Stimulated activated CD4-positive, alpha-beta T cell treated with anti-CD3 and anti-CD28 coated beads, Interleukin-4, amount 100 ng/mL, for 48 hours (primary cell): ENCODE results near the gene IL12RB1.
A peak's percentile ranks its signal among the peaks of the same experiment; 100 is the strongest.
"Not testable (repeated sequence)": the region's sequence is repeated elsewhere in the genome, so short reads cannot be mapped to it uniquely, and the experiment has no call there.

ENCODE experiments used
- DNase-seq, 2 donors: peaks; one replicate each; pipeline ENCODE4 v3.0.0-alpha.2; 2020; ENCODE audit warnings: low read depth in 2 of 2

IL12RB1 gene

GRCh38 chr19:18112989-18113478, 26.3 kb upstream of the IL12RB1 start:
- peak; percentile 72 to 78 for DNase-seq

DNA sequence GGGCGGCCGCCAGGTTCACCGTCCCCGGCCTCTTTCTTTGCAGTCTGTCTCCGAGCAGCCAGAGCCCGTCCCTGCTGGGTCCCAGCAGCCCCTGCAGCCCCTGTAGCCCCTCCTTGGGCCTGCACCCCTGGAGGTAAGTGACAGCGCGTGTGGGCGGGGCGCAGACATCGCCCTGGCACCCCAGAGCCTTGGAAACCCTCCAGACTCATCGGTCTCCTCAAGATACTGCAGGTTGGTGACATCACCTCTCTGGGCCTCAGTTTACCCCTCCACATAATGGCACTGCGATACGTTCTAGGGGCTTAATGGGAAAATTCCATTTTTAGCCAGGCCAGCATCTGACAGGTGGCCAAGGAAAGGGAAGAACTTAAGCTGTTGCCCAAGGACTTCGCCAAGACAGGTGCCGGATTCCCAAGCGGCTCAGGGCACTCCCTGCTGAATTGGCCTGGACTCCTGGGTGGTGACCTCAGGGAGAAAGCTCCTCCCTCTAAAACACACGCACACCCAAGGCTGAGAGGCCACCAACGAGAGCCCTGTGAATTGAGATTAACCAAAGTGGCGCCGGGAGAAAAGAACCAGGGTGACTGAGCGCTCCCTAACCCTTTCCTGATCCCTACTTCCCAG, 24.0 kb upstream of the IL12RB1 start:
- no peak for DNase-seq

DNA sequence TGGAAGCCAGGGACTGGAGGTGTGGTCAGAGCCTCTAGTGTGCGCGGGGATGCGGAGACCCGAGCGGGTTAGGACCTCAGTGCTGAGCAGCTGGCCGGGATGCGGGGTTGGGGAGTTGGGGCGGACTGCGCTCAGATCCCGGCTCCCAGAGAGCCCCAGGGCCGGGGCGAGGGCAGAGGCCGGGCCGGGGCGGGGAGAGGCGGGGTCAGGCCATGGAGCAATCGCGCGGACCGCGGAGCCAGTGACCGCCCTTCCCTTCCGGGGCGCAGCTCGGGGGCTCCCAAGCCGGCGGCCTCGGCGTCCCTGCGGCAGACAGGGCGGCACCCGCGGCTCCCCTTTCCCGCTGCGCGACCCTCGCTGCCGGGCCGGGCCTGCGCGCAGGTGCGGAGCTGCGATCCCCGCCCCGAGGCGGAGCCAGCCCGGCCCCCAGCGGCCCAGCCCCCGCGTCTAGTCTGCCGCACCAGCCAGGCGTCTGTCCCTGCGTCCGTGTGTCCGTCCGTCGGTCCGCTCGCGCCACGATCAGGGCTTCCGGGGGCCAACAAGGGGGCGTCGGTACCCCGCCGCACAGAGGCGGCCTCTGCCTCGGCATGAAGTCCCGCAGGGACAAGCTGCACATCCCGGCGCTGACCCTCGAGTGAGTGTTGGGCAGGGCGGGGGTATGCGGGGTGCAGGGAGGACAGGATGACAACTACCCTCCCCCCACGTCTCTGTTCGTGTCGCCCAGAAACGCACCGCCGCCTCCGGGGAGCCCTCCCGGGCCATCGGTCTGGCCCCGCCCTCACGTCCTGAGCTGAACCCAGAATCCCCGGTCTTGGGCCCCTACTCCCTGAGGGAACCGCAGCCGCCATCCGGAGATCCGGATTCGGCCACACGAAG, 23.2 kb upstream of the IL12RB1 start:
- peak in 1 of 2 donors; percentile 56 for DNase-seq

- no peak for DNase-seq
These were observed 22.6 kb upstream of the IL12RB1 start for GRCh38 chr19:18109341-18109732.

GRCh38 chr19:18108897-18109296, 22.2 kb upstream of the IL12RB1 start:
- DNase-seq = no peak

- DNase-seq = no peak
These were observed 20.5 kb upstream of the IL12RB1 start for GRCh38 chr19:18107235-18107634.

DNA sequence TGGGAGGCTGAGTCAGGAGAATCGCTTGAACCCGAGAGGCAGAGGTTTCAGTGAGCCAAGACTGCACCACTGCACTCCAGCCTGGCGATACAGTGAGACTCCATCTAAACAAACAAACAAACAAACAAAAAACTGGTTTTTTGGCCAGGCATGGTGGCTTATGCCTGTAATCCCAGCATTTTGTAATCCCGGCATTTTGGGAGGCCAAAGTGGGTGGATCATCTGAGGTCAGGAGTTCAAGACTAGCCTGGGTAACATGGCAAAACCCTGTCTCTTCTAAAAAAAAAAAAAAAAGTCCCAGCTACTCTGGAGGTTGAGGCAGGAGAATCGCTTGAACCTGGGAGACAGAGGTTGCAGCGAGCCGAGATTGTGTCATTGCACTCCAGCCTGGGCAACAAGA, 18.5 kb upstream of the IL12RB1 start:
- not testable (repeated sequence) for DNase-seq

DNA sequence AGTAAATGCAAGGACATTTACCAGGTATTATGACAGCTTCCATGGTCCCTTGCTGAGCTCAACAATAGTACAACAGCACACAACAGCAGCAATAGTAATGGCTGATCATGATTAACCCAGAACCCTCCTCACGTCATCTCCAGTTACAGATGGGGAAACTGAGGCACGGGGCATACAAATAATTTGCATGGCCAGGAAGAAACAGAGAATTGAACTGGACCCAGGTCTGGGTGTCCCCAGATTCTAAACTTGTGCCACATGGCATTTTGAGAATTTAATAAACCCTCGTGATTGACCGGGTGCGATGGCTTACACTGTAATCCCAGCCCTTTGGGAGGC, 18.0 kb upstream of the IL12RB1 start:
- DNase-seq = no peak

- no peak for DNase-seq
These were observed 16.3 kb upstream of the IL12RB1 start for GRCh38 chr19:18102916-18103542.

DNA sequence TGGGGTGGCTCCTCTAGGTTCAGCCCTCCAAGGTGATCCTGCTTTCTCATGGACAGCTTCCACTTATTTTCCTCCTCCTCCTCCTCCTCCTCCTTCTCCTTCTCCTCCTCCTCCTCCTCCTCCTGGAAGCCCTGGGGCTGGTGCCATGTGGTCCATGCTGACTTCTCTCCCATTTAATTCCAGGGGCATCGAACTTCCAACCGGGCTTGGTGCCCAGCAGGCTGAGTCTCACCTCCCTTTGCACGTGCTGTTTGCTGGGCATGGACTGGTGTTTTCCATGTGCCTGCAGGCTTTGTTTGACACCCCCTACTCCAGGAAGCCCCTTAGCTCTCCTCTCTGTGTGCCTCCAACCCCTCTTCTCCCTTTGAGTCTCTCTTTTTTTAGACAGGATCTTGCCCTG, 14.5 kb upstream of the IL12RB1 start:
- no peak for DNase-seq

DNA sequence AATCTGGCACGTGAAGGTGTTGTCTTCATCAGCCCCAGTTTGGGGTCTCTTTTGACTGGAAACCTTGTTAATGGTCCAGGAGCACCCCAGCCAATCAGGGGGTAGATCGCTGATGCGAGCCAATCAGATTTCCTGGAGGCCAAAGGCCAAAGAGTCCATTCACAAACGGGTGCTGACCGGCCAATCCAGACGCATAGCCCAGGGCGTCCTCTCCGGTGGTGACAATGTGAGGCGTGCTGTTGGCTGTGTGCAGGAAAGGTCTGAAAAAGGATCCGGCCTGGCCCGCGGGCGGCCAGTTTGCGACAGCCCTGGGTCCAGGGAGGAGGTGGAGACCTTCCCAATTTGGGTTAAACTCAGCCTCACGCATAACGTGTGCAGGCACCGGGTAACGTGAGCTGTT, 14.0 kb upstream of the IL12RB1 start:
- DNase-seq = no peak

DNA sequence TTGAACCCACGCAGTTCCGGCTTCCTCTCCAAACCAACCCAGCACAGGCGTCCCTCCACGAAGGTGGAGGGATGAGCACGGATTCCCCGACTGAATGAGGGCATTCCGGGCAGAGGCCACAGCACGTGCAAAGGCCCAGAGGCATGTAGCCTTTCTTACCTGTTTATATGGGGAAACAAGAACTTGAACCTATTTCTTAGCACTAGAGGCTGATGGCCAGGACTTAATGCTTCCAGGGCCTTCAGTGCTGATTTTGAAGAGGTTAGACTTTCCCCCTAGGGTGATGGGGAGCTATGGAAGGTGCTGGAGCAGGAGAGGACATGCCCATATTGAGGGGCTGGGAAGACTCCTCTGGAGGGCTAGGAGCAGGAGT, 12.9 kb upstream of the IL12RB1 start:
- no peak for DNase-seq

GRCh38 chr19:18098891-18099622, 12.3 kb upstream of the IL12RB1 start:
- DNase-seq = no peak

GRCh38 chr19:18097993-18098890, 11.5 kb upstream of the IL12RB1 start:
- no peak for DNase-seq

DNA sequence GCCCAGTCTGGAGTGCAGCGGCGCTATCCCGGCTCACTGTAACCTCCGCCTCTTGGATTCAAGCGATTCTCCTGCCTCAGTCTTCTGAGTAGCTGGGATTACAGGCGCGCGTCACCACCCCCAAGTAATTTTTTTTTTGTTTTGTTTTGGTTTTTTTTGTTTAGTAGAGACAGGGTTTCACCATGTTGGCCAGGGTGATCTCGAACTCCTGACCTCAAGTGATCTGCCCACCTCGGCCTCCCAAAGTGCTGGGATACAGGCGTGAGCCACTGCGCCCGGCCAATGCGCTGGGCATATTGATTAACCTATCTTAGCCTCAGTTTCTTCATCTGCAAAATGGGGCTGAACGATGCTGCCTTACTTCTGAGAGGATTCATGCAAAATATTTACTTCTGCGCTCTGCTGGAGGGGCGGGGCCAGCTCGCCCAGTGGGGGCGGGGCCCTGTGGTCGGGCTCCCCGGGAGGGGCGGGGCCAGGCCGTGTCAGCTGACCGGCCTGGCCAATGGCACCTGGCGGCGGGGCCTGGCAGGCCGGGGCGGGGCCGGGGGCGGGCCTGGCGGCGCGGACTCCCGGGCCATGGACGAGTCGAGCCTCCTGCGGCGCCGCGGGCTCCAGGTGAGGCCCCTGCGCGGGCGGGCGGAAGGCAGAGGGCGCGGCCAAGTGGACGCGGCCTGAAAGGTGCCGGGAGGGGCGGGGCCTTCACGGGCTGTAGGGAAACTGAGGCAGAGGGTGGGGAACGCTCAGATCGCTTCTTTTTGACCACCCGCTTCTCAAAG, 10.7 kb upstream of the IL12RB1 start, which contains the start of gene MAST3:
TSS of gene MAST3 (plus strand) at position 562 of the 776 bp plus-strand sequence. CDS start at position 577, 15 bp downstream.
- peak; percentile 89 to 93 for DNase-seq

DNA sequence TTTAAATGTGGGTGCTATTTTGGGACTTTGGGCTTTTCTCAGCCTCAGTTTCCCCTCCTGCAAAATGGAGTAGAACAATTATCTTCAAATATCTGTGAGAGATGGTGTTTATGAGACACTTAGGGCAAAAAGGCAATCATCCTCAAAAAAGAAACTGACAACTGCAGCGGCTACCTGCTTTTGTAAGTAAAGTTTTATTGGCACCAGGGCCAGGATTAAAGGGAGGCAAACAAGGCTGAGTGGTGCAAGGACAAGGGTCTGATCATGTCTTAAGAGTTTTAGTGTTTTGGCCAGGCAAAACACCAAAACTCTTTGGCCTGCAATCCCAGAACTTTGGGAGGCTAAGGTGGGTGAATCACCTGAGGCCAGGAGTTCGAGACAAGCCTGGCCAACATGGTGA, 9.5 kb upstream of the IL12RB1 start:
- no peak for DNase-seq

- no peak for DNase-seq
These were observed 6.9 kb upstream of the IL12RB1 start for GRCh38 chr19:18093439-18094161.

DNA sequence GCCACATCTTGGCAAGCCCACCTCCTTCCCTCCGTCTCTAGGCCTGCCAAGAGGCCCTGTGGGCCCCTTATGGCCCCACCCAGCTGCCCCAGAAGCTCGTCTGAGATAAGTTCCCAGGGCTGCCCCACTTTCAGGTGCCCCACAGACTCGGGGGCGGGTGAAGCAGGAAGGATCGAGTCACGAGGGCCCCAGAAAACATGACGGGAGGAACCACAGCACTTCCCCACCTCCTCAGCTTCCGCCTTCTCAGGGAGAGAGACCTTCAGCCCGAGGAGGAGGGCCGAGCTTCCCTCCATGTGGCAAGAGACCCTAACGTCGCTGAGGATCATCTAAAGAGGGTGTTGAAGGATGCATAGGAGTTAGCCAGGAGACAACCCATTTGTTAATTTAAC, 4.5 kb upstream of the IL12RB1 start:
- DNase-seq = peak; percentile 73 to 80

DNA sequence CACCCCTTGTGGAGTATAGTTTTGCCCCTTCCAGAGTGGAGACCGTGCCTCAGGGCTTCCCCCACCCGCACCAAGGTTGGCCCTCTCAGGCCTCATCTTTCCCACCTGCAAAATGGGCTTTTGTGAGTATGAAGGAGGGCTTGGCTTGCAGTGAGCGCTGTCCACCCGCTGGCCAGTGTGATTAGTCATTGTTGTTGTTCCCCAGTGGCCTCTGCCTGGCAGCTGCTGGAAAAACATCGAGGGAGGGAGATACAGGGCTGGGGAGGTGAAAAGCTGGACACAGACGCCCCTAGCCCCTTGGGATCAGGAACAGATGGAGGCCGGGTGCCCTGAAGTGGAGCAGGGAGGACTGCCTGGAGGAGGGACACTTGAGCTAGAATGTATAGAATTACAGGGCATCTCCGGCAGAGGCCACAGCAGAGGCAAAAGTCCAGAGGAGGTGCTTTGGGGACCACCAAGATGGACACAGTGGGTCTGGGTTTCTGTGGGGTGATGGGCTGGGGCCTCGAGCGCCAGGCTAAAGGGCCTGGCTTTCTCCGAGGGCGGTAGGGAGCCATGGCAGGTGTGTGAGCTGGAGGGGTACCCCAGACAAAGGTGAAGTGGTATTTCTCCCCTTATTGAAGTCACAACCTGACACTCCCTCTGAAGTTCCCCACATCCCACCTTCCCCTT, 3.9 kb upstream of the IL12RB1 start:
- DNase-seq = no peak
